Breast epithelium (tissue), 3 donors: ENCODE measurements around the gene ACTR1A.

Experiments used
- CTCF ChIP-seq, 3 donors: fragments of 450-650 bp; IDR thresholded peaks; one replicate each; pipeline ENCODE4 v1.5.1; 2016 to 2017; ENCODE audit warnings: antibody characterized with exemption in 3 of 3, mild to moderate bottlenecking in 3 of 3, moderate library complexity in 3 of 3
- POLR2A ChIP-seq: fragments of 450-650 bp; IDR thresholded peaks from one replicate; pipeline ENCODE4 v1.6.1; 2016; ENCODE audit warnings: antibody characterized with exemption, mild to moderate bottlenecking, moderate library complexity
- POLR2AphosphoS5 ChIP-seq, 3 donors: sonication (generic); formaldehyde crosslinking; IDR thresholded peaks; one replicate each; pipeline ENCODE4 v1.6.1; 2017; ENCODE audit warnings: antibody characterized with exemption in 3 of 3

DNA sequence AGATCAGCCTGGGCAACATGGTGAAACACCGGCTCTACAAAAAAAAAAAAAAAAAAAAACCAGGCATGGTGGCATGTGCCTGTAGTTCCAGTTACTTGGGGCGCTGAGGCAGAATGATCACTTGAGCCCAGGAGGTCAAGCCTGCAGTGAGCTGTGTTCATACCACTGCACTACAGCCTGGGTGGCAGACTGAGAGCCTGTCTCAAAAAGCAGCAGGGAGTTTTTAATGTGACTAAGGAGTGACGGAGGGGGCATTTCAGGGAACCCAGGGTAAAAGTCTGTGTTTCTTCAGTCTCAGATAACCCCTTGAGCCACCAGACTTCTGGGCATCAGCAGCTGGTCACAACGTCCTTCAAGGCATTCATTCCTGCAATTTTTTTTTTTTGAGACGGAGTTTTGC is 49.0 kb downstream of the ACTR1A start:
- no peak for TF ChIP-seq CTCF (IDR thresholded peaks at IDR 0.05)
- no peak for TF ChIP-seq POLR2A
- no peak for TF ChIP-seq POLR2AphosphoS5 (IDR thresholded peaks at IDR 0.05)
